Dendritic cell treated with granulocyte-macrophage colony-stimulating factor and Interleukin-4, amounts not matched to agents 40 ng/mL and 50 ng/mL, for 4 days (primary cell): ENCODE results near the gene TRPM6.
A peak's percentile ranks its signal among the peaks of the same experiment; 100 is the strongest.
"Not testable (repeated sequence)": the region's sequence is repeated elsewhere in the genome, so short reads cannot be mapped to it uniquely, and the experiment has no call there.

Source experiments
- H3K27ac Mint-ChIP-seq: one replicate; pipeline ENCODE4 v1.8.0; 2022; ENCODE audit warnings: mild to moderate bottlenecking, mixed read lengths
- H3K27me3 Mint-ChIP-seq: one replicate; pipeline ENCODE4 v1.8.0; 2022; ENCODE audit warnings: mild to moderate bottlenecking, mixed read lengths
- H3K36me3 Mint-ChIP-seq: one replicate; pipeline ENCODE4 v1.8.0; 2022; ENCODE audit warnings: low read depth, mixed read lengths
- H3K4me1 Mint-ChIP-seq: one replicate; pipeline ENCODE4 v1.8.0; 2022; ENCODE audit warnings: low read depth, mixed read lengths
- H3K4me3 Mint-ChIP-seq: one replicate; pipeline ENCODE4 v1.8.0; 2022; ENCODE audit warnings: mild to moderate bottlenecking, moderate library complexity, mixed read lengths
- H3K9me3 Mint-ChIP-seq: one replicate; pipeline ENCODE4 v1.8.0; 2022; ENCODE audit warnings: mixed read lengths
- intact Hi-C: fragments of 100-400 bp; cut with micrococcal nuclease; formaldehyde crosslinking; loops from one replicate; pipeline ENCODE4 v1.15.0; 2022

Gene TRPM6, protein sequence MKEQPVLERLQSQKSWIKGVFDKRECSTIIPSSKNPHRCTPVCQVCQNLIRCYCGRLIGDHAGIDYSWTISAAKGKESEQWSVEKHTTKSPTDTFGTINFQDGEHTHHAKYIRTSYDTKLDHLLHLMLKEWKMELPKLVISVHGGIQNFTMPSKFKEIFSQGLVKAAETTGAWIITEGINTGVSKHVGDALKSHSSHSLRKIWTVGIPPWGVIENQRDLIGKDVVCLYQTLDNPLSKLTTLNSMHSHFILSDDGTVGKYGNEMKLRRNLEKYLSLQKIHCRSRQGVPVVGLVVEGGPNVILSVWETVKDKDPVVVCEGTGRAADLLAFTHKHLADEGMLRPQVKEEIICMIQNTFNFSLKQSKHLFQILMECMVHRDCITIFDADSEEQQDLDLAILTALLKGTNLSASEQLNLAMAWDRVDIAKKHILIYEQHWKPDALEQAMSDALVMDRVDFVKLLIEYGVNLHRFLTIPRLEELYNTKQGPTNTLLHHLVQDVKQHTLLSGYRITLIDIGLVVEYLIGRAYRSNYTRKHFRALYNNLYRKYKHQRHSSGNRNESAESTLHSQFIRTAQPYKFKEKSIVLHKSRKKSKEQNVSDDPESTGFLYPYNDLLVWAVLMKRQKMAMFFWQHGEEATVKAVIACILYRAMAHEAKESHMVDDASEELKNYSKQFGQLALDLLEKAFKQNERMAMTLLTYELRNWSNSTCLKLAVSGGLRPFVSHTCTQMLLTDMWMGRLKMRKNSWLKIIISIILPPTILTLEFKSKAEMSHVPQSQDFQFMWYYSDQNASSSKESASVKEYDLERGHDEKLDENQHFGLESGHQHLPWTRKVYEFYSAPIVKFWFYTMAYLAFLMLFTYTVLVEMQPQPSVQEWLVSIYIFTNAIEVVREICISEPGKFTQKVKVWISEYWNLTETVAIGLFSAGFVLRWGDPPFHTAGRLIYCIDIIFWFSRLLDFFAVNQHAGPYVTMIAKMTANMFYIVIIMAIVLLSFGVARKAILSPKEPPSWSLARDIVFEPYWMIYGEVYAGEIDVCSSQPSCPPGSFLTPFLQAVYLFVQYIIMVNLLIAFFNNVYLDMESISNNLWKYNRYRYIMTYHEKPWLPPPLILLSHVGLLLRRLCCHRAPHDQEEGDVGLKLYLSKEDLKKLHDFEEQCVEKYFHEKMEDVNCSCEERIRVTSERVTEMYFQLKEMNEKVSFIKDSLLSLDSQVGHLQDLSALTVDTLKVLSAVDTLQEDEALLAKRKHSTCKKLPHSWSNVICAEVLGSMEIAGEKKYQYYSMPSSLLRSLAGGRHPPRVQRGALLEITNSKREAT (N-terminal part only)

DNA sequence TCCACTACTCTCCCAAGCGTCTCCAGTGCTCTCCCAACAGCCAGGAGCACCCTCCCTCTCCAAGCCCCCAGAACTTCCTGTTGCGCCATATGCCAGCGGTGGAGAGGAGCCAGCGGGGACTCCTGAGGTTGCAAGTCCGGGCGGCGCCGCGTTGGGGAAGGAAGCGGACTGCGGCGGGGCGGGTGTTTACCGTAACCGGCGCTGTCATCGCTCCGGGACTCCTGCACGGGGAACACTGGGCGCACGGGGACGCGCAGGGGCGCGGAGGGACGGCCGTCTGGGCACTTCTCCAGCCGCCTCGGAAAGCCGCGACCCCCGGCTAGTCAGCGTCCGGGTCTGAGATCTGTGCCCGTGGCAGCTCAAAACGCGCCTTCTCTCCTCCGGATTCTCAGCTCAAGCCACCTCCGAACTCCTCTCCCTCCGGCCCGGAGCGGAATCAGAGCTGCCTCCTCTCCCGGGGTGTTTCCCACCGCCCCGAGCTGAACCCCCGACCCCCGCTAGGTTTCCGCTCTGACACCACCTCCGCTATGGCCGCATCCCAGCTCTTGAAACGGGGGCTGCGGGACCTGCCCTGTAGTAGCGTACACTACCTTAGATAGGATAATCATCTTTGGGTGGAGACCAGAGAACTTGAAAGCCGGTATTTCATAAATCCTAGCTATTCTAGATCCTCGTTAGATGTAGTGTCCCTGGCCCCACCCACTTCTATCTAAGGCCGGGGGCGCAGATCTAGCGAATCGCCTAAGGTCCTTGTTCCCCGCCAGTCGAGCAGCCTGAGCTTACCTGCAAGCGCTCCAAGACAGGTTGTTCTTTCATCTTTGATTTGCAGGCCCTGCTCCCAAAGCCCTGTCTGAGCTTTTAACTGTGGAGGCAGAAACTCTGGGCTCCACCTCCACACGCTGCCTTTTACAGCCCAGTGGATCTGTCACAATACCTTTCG, at the start of gene TRPM6:
TRPM6 (minus strand) TSS at position 881 of the 940 bp plus-strand sequence; CDS start at position 816, 65 bp downstream.
- no peaks in the 10 kb centered on the region for H3K36me3 Mint-ChIP-seq
- no peaks in the 10 kb centered on the region for H3K9me3 Mint-ChIP-seq
- peak within 1 kb of the TSS; percentile 84 for H3K4me3 Mint-ChIP-seq
- peaks cover 26% of the 10 kb centered on the region for H3K27me3 Mint-ChIP-seq
- peak within 1 kb of the TSS; percentile 82 for H3K27ac Mint-ChIP-seq
- peaks cover 13% of the 10 kb centered on the region for H3K4me1 Mint-ChIP-seq
- intact Hi-C loops = no loop called here

DNA sequence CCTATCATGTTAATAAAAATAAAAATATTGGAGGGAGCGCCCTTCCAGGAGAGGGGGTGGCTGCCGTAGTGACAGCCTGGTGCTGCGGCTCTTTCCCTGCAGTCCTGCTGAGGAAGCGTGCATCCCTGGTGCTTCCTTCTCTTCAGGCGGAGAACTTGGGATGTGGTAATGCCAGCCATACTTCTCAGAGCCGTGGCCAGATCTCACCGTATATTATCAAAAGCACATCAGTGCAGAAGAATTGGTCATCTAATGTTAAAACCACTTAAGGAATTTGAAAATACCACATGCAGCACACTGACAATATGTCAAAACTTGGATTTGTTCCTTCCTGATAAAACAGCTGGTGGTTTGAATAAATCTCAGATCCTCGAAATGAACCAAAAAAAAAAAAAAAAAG, 47.3 kb upstream of the TRPM6 start:
- no peaks in the 10 kb centered on the region for H3K4me1 Mint-ChIP-seq
- peaks cover 3% of the 10 kb centered on the region for H3K27me3 Mint-ChIP-seq
- intact Hi-C loops = no loop called here
- no peak overlapping the region for H3K27ac Mint-ChIP-seq
- H3K36me3 Mint-ChIP-seq = no peaks in the 10 kb centered on the region
- H3K4me3 Mint-ChIP-seq = no peak overlapping the region
- peaks cover 9% of the 10 kb centered on the region for H3K9me3 Mint-ChIP-seq

DNA sequence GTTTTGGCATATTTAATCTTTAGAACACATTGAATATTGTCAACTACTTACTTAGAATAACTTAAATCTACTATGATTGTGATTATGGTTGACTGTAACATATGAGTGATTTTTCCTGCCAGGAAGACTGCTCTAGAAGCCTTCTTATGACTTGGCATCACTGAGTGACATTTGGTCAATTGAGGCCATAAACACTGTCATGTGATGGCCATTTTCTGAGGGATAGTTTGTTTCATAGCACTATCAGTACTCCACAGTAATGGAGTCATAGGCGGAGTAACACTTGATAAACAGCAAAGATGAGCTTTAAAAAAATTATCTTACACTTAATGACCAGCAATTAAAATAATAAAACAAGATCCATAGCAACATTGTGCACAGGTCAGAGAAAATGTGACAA, 34.0 kb upstream of the TRPM6 start:
- Mint-ChIP-seq H3K9me3 (no peaks in the 10 kb centered on the region), H3K27me3 (no peaks in the 10 kb centered on the region), H3K36me3 (no peaks in the 10 kb centered on the region), H3K4me3 (no peak overlapping the region), H3K4me1 (no peaks in the 10 kb centered on the region), H3K27ac (no peak overlapping the region)
- intact Hi-C loops = loop anchor here (10.0 kb wide), 1 partner anchor 107 kb away; no protein-coding TSS in a partner anchor

DNA sequence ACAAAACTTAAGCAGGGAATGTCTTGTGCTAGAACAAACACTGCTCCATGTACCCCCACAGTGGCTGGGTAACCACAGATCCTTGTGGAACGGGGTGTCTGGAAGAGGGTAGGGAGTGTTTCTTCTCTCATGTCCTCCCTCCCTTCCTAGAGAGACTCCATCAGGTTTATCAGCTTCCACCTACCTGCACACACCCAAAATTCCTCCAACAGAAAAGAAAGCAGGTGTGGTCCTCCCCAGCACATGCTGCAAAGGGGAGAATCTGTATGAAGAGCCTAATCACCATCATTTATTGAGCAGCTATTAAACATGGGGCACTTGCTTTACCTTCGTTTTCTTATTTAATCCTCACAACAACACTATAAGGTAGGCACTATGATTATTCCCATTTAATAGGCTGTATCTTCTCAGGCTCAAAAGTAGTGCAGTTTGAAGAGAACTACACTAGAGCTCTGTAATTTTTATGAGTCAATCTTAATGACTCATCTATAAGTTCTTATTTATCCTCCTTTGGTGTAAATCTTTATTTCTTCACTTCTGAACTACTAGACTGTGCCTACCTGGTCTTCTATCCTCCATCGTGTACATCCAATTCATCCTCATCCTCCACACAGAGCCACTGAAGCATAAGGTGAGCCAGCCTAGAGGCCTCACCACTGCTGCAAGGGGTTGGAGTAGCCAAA, 33.4 kb upstream of the TRPM6 start:
- Mint-ChIP-seq H3K36me3 (no peaks in the 10 kb centered on the region), H3K9me3 (no peaks in the 10 kb centered on the region), H3K27ac (no peak overlapping the region), H3K4me1 (no peaks in the 10 kb centered on the region), H3K4me3 (no peak overlapping the region), H3K27me3 (no peaks in the 10 kb centered on the region)
- intact Hi-C loops = loop anchor here (10.0 kb wide), 1 partner anchor 106 kb away; no protein-coding TSS in a partner anchor

DNA sequence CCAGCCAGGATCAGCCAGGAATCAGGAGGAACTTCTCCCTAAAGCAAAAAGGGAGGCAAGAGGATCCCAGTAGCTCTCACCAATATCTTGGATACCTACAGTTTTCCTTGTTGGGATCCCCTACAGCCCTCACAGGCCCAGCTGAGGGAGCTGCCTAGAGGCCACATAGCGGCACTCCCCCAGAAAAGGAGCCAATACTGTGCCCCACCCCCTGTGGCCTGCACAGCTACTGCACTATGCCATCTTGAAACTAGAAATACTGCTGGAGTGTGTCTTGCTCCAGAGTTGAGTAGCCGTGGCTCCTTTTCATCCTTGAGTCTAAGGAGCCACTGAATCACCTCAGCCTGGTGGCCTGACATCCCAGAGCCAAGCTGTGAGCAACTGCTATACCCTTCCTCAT, 22.3 kb upstream of the TRPM6 start:
- Mint-ChIP-seq H3K36me3 (no peaks in the 10 kb centered on the region), H3K4me3 (no peak overlapping the region), H3K27me3 (no peaks in the 10 kb centered on the region), H3K27ac (no peak overlapping the region), H3K9me3 (peaks cover 11% of the 10 kb centered on the region), H3K4me1 (no peaks in the 10 kb centered on the region)
- intact Hi-C loops = no loop called here

DNA sequence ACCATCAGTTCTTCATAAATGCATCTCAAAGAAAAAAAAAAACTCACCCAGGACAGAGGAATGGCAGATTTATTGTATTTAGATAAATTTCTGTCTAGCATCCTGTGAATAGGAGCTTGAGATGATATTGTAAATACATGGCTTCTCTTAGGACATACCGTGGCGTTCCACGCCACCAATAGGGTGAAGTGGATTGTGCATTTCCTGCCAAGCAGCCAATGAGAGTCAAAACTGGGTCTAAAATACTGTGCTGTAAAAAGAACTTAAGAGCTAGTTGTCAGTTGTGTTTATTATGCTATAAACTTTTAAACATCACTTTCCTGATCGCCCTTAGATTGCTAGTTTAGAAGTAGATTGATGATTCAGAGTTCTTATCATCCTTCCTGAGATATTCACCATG, 20.9 kb upstream of the TRPM6 start:
- no peak overlapping the region for H3K27ac Mint-ChIP-seq
- H3K27me3 Mint-ChIP-seq = no peaks in the 10 kb centered on the region
- H3K4me1 Mint-ChIP-seq = no peaks in the 10 kb centered on the region
- H3K9me3 Mint-ChIP-seq = peaks cover 11% of the 10 kb centered on the region
- H3K4me3 Mint-ChIP-seq = no peak overlapping the region
- intact Hi-C loops = no loop called here
- no peaks in the 10 kb centered on the region for H3K36me3 Mint-ChIP-seq

DNA sequence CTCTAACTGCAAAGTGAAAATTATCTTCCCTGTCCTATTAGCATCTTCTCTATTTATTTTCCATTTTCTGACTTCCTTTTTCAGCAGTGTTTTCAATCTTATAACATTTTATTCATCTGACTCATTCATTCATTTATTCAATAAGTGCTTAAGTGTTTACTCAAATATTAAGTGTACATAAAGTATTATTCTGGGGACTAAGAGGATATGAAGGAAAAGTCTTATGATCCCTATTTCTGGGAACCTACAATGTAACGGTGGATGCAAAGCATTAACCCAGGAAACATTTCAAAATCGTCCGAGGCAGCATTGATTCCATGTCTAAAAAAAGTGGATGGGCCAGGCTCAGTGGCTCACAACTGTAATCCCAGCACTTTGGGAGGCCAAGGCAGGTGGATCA, 19.4 kb upstream of the TRPM6 start:
- Mint-ChIP-seq H3K27me3 (no peaks in the 10 kb centered on the region), H3K4me3 (no peak overlapping the region), H3K36me3 (no peaks in the 10 kb centered on the region), H3K4me1 (no peaks in the 10 kb centered on the region), H3K9me3 (peaks cover 7% of the 10 kb centered on the region), H3K27ac (no peak overlapping the region)
- intact Hi-C loops = no loop called here

DNA sequence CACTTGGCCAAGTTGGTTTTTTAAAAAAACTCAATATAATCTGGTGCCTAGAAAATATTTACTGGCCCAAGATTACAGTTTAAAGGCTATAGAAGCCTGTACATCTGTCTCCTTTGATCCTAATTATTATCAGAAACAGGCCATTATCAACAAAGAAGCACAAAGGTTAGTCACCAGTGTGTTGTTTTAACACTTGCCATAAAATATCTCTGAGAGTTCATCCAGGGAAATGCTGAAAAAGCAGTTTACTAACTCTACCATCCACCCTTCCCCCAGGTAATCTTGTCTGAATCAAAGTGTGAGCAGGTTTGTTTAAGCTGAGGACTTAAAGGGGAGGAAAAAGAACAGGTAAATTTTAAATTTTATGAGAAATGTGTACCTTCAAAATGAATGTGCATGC, 13.3 kb upstream of the TRPM6 start:
- Mint-ChIP-seq H3K4me3 (no peak overlapping the region), H3K36me3 (no peaks in the 10 kb centered on the region), H3K4me1 (no peaks in the 10 kb centered on the region), H3K27ac (no peak overlapping the region), H3K9me3 (no peaks in the 10 kb centered on the region), H3K27me3 (no peaks in the 10 kb centered on the region)
- intact Hi-C loops = no loop called here

DNA sequence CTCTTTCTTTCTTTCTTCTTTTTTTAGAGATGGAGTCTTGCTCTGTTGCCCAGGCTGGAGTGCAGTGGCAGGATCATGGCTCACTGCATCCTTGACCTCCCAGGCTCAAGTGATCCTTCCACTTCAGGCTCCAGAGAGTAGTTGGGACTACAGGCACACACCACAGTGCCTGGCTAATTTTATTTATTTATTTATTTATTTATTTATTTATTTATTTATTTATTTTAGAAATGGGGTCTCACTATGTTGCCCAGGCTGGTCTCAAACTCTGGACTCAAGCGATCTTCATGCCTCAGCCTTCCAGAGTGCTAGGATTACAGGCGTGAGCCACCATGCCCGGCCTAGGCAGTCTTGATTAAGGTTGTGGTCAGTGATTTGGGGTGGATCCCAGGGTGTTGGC, 728 bp upstream of the TRPM6 start:
- H3K36me3 Mint-ChIP-seq, H3K27ac Mint-ChIP-seq, H3K9me3 Mint-ChIP-seq, H3K4me3 Mint-ChIP-seq, intact Hi-C loops: not testable (repeated sequence)
- Mint-ChIP-seq H3K4me1 (peaks cover 13% of the 10 kb centered on the region), H3K27me3 (peaks cover 26% of the 10 kb centered on the region)

DNA sequence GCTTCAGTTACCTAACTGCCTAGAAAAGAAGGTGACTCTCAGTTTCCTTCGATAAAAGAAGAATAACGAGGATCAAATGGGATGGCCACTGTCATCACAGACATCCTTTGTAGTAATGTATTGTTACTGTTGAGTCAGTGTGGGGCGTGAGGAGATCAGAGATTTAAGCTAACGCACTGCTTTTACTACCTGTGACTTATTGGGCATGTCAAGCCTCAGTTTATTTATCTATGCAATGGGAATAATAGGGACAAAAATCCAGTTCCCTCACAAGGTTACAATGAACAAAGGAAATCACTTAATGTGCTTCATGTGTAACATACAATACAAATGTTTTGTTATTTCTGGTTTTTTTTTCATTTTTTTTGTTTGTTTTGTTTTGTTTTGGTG, 255 bp upstream of the TRPM6 start:
- H3K27me3 Mint-ChIP-seq = peaks cover 26% of the 10 kb centered on the region
- H3K4me3 Mint-ChIP-seq = peak overlapping the region; percentile 84
- no peaks in the 10 kb centered on the region for H3K9me3 Mint-ChIP-seq
- no peak overlapping the region for H3K27ac Mint-ChIP-seq
- intact Hi-C loops = no loop called here
- H3K4me1 Mint-ChIP-seq = peaks cover 13% of the 10 kb centered on the region
- no peaks in the 10 kb centered on the region for H3K36me3 Mint-ChIP-seq

DNA sequence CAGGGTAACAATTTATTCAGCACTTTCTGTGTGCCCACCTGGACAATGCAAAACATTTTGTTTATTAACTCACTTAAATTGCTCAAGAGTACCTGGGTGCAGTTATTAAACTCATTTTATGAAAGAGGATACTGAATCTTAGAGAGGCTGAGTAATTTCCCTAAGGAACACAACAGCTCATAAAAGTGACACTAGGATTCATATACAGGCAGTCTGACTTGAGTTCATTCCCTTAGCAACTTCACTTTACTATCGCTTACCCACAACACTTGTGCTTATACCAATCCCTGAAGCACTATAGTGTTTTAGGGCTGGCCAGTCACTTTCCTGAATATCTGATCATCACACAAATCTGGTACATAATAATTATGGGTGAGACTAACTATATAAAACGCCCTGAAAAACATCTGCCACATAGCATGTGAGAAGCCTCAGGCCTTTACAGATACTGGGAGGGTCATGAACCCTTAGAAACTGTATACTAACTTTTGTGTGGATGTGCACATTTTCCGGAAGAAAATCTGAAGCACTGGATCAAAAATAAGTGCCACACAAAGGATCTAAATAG, 11.3 kb downstream of the TRPM6 start:
- Mint-ChIP-seq H3K4me1 (peaks cover 6% of the 10 kb centered on the region), H3K4me3 (no peak overlapping the region), H3K27ac (no peak overlapping the region), H3K36me3 (no peaks in the 10 kb centered on the region), H3K9me3 (peaks cover 36% of the 10 kb centered on the region), H3K27me3 (peaks cover 11% of the 10 kb centered on the region)
- intact Hi-C loops = no loop called here

DNA sequence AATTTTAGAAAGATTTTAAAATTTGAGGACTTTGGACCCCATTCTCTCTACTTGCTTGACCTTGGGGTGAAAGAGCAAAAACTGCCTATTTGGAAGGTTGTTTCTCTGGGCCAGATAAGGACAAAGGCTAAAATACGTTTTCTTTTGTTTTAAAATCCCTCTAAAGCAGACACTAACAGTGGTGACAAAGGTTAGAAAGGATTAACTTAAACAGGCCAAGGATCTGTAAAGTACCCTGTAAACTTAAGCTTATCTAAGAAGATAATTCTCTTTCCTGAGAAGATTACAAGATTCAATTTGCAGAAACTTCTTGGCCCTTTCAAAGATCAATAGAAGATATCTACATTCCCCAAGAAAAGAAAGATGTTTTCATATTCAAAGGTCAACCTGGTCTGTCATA, 12.1 kb downstream of the TRPM6 start:
- Mint-ChIP-seq H3K27me3 (peaks cover 11% of the 10 kb centered on the region), H3K4me1 (peaks cover 4% of the 10 kb centered on the region), H3K9me3 (peaks cover 33% of the 10 kb centered on the region), H3K36me3 (no peaks in the 10 kb centered on the region), H3K4me3 (no peak overlapping the region), H3K27ac (no peak overlapping the region)
- intact Hi-C loops = no loop called here
